GM12878 (cell line): Measurements from ENCODE around the gene PMPCA.

Experiments
- EP300 ChIP-seq, 2 experiments: fragments of 150-350 bp in 1 of 2; IDR thresholded peaks; 2 replicates each; pipeline ENCODE4 v1.6.1; 2011 to 2012; ENCODE audit warnings: low read depth in 2 of 2, low read length in 2 of 2, borderline replicate concordance in 1 of 2, improper control_type of control experiment in 1 of 2, inconsistent platforms in 1 of 2; ENCODE audit not compliant: control insufficient read depth in 1 of 2
- RAD21 ChIP-seq: IDR thresholded peaks from 2 replicates; pipeline ENCODE4 v1.6.1; 2011; ENCODE audit warnings: mild to moderate bottlenecking, low read depth, low read length, moderate library complexity; ENCODE audit not compliant: insufficient read depth
- TAF1 ChIP-seq: IDR thresholded peaks from 2 replicates; pipeline ENCODE4 v1.6.1; 2011; ENCODE audit warnings: mild to moderate bottlenecking, low read depth, low read length, borderline replicate concordance

DNA sequence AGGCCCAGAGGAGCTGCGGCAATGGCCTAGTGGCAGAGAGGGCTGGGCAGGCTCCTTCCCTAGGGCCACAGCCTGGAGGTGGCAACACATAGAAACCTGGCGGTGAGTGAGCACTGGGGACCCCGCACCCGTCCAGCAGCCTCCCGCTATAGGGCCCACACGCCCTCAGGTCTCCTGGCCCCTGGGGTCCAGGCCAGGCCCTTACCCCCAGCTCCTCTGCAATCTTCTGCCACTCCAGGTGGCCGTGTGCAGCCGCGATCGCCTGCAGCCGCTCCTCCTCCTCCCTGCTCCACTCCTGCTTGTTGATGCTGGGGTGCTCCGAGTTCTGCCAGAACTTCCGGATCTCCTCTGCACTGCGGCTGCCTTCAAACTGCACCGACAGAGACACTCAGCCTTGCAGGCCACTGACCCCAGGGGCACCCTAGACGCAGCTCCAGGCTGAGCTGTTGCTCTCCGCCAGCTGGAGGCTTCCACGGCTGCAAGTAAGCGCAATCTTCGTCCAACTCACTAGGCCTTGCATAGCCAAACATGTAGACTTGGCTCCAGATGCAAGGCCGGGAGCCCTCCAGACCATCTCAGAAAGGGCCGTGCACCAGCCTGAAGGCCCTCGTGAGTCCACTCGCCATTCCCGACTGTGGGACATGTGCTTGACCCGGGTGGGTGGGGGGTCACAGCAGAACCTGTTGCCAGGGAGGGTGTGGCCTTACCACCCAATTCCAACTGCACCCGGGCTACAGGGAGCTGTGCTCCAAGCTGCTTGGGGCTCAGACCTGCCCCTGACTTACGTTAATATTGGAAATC lies 18.5 kb upstream of the PMPCA start:
- TF ChIP-seq TAF1: no peak
- no peak for TF ChIP-seq RAD21
- TF ChIP-seq EP300 (IDR thresholded peaks at IDR 0.05; ENCODE audit: borderline replicate concordance in 1 of 2, control insufficient read depth in 1 of 2, low read depth in 2 of 2, low read length in 2 of 2): no peak
